NCI-H1092 (cell line): ENCODE data around the gene SCARB1.

ENCODE experiments used
- DNase-seq: peaks from one replicate; lab custom pipeline; 2025; lab: John Stamatoyannopoulos, UW

The SCARB1 gene

DNA sequence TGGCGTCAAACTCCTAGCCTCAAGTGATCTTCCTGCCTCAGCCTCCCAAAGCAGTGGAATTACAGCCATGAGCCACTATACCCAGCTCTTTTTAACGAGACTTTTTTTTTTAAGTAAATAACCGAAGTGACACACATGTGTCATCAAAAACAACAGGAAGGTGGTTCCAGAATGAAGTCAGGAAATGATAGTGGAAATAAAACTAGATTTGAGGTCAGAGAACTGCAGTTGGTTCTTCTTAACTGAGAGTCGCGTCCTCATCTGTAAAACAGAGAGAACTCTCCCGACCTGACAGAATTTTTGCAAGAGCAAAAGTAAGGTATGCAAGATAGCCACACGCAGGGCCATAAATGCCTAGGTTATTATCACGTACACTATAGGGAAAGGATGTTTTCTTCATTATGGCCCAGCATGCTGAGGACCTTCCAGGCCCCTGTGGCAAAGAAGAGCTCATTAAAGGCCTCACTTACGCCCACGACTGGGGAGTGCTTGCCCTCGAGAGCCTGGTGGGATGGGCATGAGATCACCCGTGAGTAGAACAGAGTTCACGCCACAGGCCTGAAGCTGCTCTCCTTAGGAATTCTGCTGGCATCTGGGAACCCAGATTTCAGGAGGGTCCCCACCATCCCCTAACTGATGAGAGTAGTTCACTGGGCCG lies 67.2 kb downstream of the SCARB1 start:
- DNase-seq: no peak

DNA sequence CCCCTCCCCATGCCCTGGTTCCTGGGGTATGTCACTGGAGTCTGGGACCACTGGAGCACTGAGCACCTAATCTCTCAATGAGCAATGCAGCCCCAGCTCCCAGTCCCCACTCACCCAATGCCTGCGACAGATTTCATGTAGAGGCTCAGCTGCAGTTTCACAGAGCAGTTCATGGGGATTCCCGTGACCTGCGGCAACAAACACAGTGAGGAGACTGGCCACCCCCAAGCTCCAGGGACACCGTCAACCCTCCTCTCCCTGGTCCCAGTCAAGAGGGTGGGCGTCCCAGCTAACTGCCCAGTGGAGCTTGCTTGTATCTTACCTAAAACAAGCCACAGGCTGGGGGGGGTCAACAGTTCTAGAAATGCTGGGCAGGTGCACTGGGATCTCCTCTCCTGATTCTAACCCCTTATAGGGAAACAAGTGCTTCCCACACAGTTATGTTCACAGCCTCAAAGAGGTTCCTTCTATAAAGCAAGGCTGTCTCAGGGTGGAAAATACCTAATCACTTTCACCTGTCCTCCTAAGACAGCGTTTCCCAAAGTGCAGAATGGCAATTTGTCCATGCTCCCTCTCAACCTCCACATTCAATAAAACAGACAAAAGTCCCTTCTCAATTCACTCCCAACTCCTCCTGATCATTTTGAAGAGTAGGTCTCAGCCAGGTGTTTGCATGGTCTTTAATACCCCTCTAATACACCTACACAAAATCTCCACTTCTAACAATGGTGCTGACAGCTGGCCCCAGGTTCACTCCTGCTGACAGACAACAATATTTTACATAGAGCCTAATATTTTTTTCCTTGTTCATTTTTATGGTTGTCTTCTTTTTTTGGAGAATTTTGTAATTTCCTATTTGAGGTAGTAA lies 68.3 kb downstream of the SCARB1 start:
- DNase-seq: no peak

DNA sequence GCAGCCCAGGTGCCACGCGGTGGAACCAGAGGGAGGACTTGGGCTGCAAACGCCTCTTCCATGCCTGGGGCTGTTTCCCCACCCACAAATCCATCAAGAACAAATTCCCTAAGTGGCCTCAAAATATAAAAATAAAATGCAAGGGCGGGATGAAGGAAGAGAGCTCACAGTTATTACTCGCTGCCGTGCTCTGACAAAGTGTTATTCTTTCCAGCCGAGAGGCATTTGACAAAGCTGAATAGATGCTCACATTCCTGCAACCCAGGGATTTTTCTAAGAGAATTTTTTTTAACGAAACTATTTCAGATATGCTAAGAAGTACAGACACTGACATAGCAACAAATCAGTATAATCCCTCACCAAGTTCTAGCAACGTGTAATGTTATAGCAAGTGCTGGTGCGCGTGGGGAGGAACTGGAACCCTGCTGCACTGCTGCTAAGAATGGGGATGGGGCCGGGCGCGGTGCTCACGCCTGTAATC lies 70.7 kb downstream of the SCARB1 start:
- DNase-seq: no peak

DNA sequence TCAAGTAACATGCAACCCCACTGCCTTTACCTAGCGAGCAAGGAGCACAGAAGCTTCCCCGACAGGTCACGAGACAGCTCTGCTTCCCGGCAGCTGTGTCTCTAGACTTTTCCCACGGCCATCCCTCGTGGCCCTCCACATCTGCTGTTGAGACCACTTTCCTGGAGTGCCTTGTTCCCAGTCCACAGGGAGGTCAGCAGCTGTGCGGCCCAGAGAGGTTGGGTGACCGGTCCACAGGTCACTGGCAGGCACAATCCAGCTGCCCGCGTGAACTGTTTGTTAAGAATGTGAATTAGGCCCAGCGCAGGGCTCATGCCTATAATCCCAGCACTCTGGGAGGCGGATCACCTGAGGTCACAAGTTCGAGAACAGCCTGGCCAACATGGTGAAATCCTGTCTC lies 71.5 kb downstream of the SCARB1 start:
- DNase-seq: no peak

DNA sequence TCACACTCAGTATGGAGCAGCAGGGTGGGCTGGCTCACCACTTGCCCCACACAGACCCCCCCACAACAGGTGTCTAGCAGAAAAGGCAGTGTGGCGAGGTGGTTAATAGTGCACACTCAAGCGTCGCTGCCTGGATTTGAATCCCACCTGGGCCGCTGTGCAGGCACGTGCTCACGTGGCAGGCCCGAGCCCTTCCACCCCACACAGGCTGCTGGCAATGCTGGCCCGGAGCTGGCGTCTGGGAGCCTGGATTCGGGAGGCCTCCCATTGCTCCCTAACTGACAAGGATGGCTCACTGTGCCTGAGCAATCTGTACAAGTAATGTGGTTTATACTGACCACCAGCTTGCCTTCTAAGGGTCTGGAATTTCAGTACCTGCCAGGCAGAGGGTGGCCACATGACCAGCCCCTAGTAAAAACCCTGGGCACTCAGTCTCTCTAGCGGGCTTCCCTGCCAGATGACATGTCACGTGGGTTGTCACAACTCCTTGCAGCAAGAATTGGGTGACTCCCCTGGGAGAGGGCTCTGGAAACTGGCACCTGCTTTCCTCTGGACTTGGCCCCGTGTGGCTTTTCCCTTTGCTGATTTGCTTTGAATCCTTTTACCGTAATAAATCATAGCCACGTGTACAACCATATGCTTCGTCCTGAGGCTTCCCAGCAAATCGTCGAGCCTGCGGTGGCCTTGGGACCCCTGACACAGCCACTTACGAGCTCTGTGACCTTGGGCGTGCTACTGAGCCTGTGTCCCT lies 72.8 kb downstream of the SCARB1 start:
- DNase-seq: peak; percentile 38

DNA sequence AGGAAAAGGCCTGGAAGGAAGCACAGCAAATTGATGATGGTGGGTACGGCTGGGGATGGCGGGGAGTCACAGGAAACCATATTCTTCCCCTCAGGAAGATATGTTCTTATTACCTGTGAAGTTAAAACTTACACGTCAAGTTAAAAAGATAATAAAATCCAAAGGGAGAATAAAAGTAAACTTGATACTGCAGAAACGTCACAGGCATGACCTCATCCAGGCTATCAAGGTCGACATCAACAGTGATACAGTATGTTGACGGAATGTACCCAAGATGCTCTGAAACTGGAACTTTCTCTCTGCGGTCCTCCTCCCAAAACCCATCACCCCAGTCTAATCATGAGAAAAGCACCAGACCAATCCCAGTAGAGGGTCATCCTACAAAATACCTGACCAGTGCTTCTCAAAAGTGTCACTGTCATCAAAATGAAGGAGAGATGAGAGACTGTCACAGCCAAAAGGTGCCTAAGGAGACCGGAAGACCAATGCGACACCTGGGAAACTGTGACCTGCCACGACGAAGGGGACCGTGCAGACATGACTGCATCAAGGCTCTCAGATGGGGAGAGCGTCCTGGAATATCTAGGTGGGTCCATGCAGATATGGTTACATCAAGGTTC lies 74.6 kb downstream of the SCARB1 start:
- DNase-seq: no peak

DNA sequence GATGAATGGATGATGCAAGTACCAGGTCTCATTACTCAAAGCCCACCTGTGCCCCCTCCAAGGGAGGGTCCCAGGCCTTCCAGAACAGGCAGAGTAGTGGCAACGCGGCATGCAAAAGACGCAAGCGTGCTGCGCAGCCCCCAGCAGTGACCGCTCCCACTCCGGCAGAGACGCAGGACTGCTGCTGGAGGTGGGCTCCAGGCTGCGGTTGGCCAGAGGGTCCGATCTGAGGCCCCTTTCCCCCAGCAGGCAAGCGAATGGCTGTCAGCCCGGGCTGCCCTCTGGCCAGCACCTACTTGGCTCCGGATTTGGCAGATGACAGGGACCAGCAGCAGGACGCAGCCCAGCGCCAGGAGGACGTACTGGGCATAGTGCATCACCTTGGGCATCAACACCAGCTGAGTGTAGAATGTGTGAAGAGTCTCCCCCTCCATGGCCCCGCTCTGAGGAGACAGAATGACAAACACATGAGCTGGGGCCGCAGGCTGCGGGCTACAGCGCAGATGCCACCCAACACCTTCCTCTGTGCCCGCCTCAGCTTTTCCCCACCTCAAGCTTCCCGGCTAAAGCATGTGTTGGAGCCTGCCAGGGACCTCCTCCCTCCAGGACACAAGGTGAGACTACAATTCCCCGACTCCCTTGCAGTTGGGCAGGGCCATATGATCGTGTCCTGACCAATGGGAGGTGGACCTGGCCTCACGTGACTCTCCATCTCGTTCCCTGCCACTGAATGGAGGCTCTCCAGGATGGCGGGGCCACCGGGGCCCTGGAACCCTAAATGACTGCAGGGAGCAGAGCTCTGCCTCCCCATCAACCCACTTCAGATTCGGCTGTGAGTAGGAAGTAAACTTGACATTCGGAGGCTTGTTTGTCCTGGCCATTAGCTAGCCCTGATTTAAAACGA lies 77.4 kb downstream of the SCARB1 start:
- DNase-seq: no peak

DNA sequence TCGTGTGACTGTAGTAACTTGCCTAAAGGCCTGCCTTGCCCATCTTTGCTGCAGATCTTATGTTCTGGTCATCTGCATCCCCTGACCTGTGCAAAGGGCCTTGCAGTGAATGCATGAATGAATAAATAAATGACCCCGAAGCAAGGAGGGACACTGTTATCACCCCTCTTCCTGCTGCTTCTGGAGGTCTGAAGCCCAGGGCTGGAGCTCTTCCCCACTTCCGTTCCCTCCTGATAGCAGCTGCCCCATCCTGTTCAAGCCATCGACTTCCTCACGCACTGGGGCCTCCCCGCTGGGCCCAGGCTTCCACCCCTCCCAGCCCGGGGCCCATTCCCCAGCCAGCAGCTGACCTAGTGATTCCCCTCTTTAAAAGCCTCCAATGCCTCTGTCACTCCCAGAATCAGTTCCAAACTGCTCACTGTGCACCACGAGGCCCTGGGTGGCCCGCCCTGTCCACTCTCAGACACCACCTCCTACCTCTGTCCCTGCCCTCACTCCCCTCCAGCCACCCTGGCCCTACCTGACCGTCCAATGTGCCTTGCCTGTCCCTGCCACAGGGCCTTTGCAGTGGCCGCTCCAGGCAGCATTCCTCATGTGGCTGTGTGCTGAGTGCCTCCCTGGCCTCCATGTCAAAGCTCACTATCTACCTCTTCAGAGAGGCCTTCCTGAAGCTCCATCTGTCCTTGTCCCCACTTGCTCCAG lies 78.6 kb downstream of the SCARB1 start:
- no peak for DNase-seq

DNA sequence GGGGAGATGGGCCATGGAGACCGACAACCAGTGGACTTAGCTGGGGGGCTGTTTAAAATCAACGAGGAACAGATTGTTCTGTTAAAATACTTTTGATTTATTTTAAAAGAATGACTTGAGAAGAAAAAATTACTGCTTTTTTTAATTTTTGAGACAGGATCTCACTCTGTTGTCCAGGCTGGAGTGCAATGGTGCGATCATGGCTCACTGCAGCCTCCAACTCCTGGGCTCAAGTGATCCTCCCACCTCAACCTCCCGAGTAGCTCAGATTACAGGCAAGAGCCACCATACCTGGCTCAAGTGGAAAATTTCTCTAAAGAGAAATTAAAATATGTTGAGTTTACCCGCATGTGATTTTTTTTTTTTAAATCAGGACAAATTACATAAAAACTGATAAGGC lies 80.6 kb downstream of the SCARB1 start:
- no peak for DNase-seq

DNA sequence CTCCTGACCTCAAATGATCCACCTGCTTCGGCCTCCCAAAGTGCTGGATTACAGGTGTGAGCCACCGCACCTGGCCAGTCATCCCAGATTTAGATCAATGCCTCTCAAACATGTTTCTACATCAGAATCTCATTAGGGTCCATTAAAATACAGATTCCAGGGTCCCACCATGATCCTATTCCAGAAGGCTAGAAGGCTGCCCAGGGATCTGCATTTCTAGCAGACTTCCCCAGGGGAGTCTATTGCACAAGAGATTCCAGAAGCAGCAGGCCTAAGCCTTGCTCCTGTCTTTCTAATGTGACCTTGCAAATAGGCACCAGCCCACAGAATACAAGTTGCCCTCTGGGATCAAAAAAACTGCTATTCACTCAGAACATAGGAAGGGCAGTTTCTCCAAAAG lies 81.5 kb downstream of the SCARB1 start:
- DNase-seq: no peak

DNA sequence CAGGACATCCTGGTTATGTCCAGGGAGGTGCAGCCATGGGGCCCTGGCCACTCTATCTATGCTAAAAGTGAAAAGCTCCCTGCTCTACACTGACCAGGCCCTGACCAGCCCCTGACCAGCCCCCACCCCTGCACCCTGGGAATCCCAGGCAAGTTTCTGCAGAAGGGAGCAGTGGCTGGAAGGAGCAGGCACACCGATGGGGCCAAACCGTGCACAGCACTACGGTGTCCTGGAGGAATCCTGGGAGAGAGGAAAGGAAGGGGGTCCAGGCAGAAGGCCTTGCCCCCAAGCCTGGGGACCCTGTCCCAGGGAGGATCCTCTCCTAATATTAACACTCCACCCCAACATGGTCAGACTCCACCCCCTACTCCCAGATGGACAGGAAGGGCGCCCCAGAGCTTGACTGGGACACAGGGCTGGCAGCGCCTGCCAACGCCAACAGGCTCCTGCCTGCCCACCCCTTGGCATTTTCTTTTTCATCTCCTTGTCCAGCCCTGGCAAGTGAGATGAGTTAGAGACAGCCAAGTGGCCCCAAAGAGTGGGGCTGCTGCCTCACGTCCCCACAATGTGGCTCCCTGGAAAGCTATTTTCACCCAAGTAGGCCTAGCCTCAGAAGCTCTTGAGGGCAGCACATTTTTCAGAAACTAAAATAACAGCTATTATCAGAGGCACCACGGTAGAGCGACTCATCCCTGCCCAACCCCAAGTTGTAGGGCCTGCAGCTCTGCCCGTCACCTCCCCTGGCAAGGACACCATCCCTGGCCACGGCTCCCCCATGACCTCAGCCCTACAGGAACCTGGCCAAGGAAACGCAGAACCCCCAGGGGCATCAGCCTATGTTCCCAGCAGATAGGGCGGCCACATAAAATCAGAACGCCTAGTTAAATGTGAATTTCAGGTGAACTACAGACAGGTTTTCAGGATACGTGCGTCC lies 82.6 kb downstream of the SCARB1 start:
- DNase-seq: no peak

DNA sequence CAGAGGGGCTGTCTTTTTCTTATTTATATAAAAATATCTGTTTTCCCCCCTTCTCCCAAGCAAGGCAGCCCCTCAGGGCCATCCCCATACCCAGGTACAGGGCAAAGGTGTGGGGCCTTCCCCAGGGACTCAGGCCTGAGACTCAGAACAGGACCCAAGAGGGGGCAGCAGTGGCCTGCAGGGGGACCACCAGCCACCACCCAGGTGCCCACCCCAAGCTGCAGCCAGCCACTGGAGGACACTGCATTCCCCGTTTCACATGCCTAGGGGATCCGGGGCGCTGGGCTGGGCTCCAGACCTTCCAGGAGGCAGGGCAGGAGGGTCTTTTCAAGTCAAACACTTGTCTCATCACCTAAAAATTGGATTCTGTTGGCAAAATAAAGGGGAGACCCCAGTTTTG lies 83.3 kb downstream of the SCARB1 start:
- no peak for DNase-seq

DNA sequence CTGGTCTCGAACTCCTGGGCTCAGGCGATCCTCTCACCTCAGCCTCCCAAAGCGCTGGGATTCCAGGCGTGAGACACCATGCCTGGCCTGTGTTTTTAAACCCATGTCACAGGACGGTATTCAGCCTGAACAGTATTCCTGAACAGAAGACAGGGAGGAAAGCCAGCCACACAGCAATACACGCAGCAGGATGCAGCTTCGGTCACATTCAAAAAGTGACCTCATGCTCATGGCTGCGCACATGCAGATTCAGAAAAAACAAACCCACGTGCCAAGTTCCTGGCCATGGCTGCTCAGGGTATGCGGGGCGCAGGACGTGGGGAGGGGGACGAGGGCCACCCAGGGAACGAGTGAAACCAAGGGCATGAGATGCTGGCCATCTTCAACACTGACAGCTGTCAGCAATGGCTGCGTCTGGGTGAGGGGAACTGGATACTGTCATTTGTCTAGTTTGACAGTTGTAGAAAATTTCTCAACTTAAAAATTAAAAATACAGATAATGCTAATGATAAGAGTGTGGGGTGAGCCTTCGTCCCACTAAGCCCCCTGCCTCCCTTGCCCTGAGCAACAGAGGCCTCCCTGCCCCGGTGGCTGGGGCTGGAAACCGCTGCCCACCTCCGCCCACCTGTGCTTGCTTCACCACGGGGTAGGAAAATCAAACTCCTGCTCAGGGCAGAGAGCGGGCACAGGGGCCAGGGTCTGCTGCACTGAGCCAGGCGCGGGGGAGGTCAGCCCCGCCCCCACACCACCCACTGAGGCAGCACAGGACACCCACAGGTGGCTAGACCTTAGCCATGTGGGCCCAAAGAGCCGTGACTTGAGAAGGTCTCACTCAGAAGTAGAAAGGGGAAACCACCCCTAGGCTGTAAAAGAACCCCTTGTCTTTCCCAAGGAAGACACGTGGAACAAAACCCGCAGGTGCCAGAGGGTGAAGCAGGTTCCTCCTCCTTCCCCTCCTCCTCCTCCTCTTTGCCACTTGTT lies 84.2 kb downstream of the SCARB1 start:
- no peak for DNase-seq

DNA sequence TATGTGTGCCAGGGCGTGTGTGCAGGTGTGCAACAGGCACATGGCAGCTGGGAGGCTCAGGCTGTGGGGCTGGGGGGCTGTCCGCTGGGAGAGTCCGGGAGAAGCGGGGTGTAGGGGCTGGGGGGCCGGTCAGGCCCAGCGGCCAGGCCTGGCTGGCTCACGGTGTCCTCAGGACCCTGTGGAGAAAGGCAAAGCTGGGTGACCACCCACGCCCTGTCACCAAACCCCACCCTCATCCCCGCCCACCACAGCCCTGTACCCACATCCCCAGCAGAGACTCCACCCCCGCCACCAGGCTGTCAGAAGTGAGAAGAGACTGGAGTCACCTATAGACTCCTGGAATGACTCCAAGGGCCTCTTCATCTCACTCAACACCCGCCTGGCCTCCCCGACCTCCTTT lies 85.3 kb downstream of the SCARB1 start:
- DNase-seq: no peak

DNA sequence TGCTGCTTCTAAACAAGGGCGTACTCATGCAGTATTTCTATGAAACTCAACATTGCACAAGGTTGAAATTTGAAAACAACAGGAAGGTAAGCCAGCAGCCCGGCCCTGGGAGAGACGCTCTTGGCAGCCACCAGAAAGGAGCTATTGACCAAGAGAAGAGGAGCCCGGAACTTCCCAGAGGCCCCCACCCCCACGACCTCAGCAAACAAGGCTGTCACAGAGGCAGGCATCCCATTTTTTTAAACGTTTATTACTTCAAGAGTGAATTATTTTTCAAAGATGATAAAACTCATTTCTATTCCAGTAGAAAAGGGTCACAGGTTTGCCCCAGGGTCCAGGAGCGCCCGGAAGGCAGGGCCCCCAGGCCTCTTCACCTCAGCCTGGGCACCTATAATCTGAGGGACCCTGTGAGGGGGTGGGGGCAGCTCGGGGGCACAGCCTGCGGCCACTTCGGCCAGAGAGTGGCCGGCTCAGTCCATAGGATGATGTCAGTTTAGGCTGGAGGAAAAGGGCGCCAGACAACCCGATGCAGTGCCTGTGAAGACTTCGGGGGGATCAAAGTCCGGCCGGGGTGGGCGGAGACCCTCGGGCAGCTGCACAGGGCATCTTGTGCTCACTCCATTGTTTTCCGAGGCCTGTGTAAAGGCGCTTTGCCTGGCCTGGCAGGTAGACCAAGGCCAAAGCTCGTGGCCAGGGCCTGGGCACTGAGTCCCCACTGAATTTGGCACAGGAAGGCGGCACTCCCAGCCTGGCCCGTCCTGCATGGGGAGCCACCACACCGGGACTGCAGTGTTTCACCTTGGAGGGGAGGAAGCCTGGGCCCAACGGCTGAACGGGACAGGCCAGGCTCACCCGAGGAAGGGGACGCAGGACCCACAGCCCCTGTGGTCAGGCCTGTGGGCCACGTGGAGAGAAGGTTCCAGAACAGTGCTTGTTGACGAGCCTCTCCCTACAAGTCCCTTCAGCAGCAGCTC lies 86.0 kb downstream of the SCARB1 start:
- DNase-seq: no peak

DNA sequence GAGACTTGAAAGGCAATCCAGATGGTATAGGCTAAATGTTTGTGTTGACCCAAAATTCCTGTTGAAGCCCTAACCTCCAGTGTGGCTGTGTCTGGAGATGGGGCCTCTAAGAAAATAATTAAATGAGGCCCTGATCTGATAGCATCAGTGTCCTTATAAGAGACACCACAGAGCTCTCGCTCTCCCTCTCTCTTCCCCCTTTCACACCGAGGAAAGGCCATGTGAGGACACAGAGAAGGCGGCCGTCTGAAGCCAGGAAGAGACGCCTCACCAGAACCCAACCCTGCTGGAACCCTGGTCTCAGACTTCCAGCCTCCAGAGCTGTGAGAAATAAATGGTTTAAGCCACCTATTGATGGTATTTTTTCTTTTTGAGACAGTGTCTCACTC lies 87.5 kb downstream of the SCARB1 start:
- no peak for DNase-seq
